HL-60/S4 treated with retinoic acid at 250 ng/mL for 4 days and 3 days (cell line): ENCODE results near the gene REV3L.
"Not testable (repeated sequence)": the region's sequence is repeated elsewhere in the genome, so short reads cannot be mapped to it uniquely, and the experiment has no call there.

Source experiments
- in situ Hi-C: fragments of 300-500 bp; cut with MboI; formaldehyde crosslinking; loops from 2 replicates; pipeline ENCODE4 v1.7.0; 2022; ENCODE audit warnings: low sequenced_read_pairs

Gene REV3L

DNA sequence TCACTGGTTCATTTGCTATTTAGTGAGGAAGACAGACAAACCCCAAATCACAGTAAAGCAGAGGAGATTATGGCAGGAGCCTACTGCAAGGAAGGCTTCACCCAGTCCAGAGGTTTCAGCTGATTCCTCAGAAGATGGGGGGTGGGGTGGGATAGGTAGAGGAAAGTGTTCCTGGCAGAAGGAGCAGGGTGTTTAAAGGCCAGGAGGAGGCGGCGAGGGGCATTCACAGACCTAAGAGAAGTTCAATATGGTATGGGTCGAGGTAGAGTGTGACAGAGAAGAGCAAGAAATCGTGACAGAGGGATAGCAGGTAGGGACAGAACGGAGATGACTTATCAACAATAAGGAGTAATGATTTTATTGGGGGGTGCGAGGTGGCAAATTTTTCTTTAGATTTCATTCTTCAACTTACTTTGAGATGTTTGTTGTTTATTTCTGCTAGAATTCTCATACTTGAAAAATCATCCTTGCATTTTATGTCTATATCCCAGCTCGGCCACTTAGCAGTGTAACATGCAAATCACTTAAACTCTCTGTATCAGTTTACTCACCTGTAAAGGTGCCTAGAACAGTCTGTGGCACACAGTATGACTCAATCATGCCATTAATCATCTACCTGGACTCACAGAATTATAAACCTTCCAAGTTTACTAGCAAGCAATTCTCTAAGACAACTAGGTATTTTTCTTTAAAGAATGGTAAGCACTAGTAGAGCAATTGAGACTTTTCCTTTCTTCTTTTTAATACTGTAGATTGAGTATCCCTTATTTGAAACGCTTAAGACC is 176.7 kb downstream of the REV3L start:
- in situ Hi-C loops = no loop called here

DNA sequence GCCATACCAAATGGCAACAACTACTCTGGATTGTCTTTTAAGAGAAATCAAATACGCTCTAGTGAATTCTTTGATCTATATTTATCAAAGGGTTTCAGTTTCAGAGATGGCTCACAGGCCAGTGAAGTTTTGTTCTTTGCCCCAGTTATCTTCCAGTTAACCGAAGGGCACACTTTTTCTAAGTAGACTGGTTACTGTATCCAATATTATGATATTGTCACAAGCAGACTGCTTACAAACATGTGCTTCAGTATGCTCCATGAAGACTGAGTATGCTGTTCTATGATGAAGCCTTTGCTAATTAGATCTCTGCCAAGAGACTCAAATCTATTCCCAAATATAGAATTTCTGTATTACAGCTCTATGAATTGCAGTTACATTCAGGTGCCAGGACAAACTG is 181.1 kb downstream of the REV3L start:
- in situ Hi-C loops = no loop called here

DNA sequence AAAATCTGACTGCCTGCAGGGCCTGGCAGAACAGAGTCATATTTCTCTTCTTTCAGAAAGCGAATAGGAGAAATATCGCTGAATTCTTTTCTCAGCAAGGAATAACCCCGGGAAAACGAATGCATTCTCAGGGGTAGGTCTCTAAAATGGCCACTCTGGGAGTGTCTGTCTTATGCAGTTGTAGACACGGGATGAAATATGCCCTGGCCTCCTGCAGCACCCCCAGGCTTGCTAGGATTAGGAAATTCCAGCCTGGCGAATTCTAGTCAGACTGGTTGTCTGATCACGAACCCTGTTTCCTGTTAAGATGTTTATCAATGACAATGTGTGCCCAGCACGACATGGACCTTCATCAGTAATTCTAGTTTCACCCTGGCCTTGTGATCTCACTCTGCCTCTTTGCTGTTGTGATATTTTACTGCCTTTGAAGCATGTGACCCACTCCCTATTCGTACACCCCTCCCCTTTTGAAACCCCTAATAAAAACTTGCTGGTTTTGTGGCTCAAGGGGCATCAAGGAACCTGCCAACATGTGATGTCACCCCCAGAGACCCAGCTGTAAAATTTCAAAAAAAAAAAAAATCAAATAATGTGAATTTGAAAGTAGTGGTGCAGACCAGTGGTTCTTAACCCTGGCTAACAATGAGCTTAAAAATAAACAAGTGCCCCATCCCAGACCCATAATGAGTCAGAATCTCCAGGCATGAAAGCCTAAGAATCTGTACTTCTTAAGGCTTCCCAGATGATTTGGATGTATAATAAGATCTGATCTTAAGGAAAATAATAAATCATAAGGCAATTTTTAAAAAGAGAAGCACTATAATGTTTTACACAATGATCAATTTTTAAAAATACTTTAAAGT is 181.8 kb downstream of the REV3L start:
- in situ Hi-C loops = not testable (repeated sequence)

- in situ Hi-C loops = no loop called here
These were observed 185.2 kb downstream of the REV3L start for GRCh38 chr6:111297776-111298175.

- in situ Hi-C loops = no loop called here
These were observed 188.5 kb downstream of the REV3L start for GRCh38 chr6:111294374-111294967.

DNA sequence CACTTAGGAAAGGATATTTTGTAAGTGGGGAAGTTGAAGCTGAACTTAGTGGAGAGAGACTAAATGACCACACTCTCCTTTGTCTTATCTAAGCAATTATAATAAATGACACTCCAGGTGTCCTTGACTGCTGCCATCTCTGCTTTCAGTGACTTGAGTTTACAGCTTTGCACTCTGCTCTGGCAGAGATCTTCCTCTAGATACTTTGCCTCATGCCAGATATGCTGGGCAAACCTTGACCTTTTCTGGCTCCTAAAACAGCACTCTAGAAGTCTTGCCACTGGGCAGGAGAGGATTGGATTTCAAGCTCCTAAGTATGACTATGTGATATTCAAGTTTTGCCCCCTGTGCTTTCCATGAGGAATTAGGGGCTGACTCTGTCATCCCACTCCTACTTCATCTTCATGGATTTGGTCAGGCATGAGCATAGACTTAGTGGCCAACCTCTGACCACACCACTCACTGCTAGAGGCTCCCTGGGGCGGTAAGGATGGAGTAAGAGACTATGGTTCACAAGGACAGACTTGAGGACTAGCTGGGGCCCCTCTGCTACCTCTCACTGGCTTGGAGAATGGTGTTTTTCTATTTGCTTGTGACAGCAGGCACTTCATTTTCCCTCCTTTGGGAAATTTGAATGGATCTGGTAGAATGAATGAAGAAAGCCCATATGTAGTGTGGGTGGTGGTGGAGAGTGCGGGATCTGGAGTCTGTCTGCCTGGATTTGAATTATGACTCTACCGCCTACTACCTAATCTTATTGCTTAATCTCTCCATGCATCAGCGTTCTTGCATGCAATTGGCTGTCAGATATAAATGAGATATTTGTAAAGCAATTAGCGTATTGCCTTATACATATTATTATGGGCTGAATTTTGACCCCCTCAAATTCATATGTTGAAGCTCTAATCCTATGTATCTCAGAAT is 191.4 kb downstream of the REV3L start:
- in situ Hi-C loops = no loop called here

DNA sequence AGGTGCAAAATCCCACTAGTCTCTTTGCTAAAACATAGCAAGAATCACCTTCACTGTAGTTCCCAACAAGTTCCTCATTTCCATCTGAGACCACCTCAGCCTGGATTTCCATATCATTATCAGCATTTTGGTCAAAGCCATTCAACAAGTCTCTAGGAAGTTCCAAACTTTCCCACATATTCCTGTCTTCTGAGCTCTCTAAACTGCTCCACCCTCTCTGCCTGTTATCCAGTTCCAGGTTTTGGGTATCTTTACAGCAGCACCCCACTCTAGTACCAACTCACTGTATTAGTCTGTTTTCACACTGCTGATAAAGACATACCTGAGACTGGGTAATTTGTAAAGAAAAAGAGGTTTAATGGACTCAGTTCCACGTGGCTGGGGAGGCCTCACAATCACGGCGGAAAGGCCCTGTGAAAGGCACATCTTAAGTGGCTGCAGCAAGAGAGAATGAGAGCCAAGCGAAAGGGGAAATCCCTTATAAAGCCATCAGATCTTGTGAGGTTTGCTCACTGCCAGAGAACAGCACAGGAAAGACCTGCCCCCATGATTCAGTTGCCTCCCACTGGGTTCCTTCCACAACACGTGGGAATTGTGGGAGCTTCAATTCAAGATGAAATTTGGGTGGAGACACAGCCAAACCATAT is 192.2 kb downstream of the REV3L start:
- in situ Hi-C loops = not testable (repeated sequence)

DNA sequence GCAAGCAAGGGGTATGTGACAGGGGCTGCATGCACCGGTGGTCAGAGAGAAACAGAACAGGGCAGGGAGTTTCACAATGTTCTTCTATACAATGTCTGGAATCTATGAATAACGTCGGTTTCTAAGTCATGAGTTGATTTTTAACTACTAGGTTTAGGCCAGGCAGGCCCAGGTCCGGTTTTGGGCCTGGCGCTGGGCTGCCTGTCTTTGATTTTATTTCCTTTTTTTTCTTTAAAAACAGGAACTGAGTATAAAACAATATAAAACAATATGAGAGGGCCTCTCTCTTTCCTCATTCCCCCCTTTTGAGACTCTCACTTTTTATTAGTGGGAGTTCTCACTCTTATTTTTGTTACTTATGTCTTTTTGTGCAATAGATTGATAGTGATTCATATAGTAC is 198.7 kb downstream of the REV3L start:
- in situ Hi-C loops = not testable (repeated sequence)

DNA sequence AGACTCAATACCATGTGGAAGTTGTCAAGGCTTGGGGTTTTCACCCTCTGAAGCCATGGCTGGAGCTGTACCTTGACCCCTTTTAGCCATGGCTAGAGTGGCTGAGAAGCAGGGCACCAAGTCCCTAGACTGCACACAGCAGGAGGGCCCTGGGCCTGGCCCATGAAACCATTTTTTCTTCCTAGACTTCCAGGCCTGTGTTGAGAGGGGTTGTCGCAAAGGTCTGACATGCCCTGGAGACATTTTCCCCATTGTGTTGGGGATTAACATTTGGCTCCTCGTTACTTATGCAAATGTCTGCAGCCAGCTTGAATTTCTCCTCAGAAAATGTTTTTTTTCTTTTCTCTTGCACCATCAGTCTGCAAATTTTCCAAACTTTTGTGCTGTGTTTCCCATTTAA is 199.3 kb downstream of the REV3L start:
- in situ Hi-C loops = no loop called here

GRCh38 chr6:111282515-111282914 is 200.5 kb downstream of the REV3L start:
- in situ Hi-C loops = no loop called here

GRCh38 chr6:111280445-111280955 is 202.5 kb downstream of the REV3L start:
- in situ Hi-C loops = no loop called here

DNA sequence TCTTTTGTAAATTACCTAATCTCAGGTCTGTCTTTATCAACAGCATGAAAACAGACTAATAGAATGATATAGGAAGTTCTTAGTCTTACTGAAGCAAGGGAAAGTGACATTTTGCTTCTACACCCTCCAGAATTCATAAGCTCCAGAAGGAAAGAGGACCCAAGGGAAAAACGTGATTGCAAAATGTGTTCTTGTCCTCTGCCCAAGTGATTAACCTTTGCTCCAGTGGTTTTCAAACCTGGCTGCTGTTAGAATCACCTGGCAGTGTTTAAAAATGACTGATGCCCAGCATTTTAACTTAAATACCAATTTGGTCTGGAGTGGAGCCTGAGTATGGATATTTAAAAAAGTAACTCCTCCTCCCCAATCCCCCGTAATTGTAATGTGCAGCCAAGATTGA is 204.3 kb downstream of the REV3L start:
- in situ Hi-C loops = no loop called here

- in situ Hi-C loops = no loop called here
These were observed 205.2 kb downstream of the REV3L start for GRCh38 chr6:111277819-111278218.

GRCh38 chr6:111276736-111277135 is 206.3 kb downstream of the REV3L start:
- in situ Hi-C loops = no loop called here

DNA sequence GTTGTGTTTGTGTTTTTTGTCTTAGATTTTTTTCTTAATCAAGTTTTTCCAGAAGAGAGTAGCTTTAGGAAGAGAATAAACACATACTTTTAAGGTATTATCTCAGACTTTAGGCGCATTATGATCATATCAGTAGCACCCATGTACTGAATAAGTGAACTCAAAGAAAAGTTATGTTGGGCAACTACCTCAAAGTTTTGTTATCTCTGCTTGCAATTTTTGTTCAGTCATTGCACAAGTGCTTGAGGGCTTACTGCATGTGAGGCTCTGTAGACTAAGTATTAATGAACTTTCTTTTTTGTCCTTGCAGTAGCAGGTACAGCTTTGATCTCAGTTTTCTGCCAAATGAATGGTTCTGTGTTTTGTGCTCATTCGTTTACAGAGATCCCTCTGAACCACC is 206.7 kb downstream of the REV3L start:
- in situ Hi-C loops = no loop called here

GRCh38 chr6:111274593-111275217 is 208.3 kb downstream of the REV3L start:
- in situ Hi-C loops = no loop called here

GRCh38 chr6:111270121-111270520 is 212.9 kb downstream of the REV3L start:
- in situ Hi-C loops = no loop called here

GRCh38 chr6:111269401-111269970 is 213.5 kb downstream of the REV3L start:
- in situ Hi-C loops = no loop called here

GRCh38 chr6:111267764-111268333 is 215.2 kb downstream of the REV3L start:
- in situ Hi-C loops = no loop called here
